AG04450 (cell line): Measurements from ENCODE around the gene THBS3. TPM values are rescaled to one million over a fixed set of nuclear protein-coding genes. Genes with fewer than 3 reads are reported as not detected.
A peak's percentile ranks its signal among the peaks of the same experiment; 100 is the strongest.

Experiments used
- CTCF ChIA-PET: fragments of 300-600, 350-600 bp; formaldehyde crosslinking; extraction: SDS; loops from one replicate; lab custom pipeline; 2022; ENCODE audit warnings: antibody characterized with exemption, inconsistent platforms; lab: Charles Lee
- POLR2A ChIA-PET: fragments of 350-600 bp; formaldehyde crosslinking; extraction: SDS; loops from one replicate; lab custom pipeline; 2021; ENCODE audit warnings: antibody characterized with exemption, inconsistent platforms; lab: Yijun Ruan, JAX
- DNase-seq: peaks from one replicate; pipeline ENCODE4 v3.0.0-alpha.2; 2011; ENCODE audit warnings: low read depth, low spot score
- H3K27ac ChIP-seq: one replicate; pipeline ENCODE4 v1.5.1; 2012; ENCODE audit warnings: low read depth, low read length, control low read depth
- H3K27me3 ChIP-seq: one replicate; pipeline ENCODE4 v1.6.0; 2012; ENCODE audit warnings: low read length; ENCODE audit not compliant: control insufficient read depth, insufficient read depth
- H3K4me3 ChIP-seq: 2 replicates; pipeline ENCODE4 v1.5.1; 2011; ENCODE audit warnings: mild to moderate bottlenecking, low read depth, low read length, control low read depth
- H3K9me3 ChIP-seq: 2 replicates; pipeline ENCODE4 v1.5.1; 2012; ENCODE audit warnings: low read length; ENCODE audit not compliant: control insufficient read depth, insufficient read depth
- polyA plus RNA-seq: library from polyadenylated mRNA; depleted of rRNA; stranded (reverse); fragments of >200 nt; gene quantifications from 2 replicates; pipeline ENCODE4 v1.2.3, GENCODE V29; 2011
- TF ChIP-seq, protein P1 (sequence below): IDR thresholded peaks from 2 replicates; pipeline ENCODE4 v1.5.1; 2011; ENCODE audit warnings: low read depth, low read length, control low read depth, inconsistent platforms

Gene THBS3
- polyA plus RNA-seq, 1 experiment = 32.5 TPM

GRCh38 chr1:155209312-155209721, 1.6 kb upstream of the THBS3 start:
- DNase-seq = no peak
- POLR2A ChIA-PET = interaction anchor here (1.0 to 2.5 kb wide), 4 partner anchors 16 to 36 kb away, joined by 4 to 19 read pairs (median 6); partner anchors contain the start of gene KRTCAP2

DNA sequence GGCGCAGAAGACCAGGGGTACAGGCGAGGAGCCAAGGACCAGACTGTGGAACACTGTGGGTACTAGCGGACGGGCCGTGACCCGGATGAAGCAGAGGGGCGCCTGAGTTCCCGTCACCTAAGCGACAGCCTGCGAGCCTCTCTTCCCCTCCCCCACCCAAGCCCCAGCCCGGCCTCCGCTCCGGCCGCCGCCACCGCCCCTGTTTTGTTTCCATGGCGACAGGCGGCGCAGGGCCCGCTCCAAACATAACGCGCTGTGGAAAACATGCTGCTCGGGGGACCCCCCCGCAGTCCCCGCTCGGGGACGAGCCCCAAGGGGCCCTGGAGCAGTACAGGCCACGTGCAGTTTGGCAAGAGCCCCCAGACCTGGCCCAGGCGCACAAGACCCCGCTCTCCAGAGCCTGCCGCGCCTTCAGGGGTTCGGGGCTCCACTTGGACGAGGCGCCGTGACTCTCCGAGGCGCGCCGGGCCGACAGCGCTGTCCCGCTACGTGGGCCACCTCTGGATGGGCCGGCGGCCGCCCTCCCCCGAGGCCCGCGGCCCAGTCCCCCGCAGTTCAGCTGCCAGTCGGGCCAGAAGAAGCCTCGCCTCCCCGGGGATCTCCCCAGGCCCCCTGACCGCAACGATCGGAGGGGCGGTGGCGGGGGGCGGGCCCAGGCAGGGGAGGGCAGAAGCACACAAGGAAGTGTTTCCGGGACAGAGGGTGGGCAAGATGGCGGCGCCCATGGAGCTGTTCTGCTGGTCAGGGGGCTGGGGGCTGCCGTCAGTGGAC, 1.0 kb upstream of the THBS3 start, which contains the start of gene MTX1:
MTX1 (plus strand) TSS at position 155 of the 771 bp plus-strand sequence; CDS start at position 265, 110 bp downstream.
- no peak for DNase-seq
- H3K27me3 ChIP-seq = no peaks in the 10 kb centered on the region
- peak within 1 kb of the TSS; percentile 96 for H3K4me3 ChIP-seq
- TF ChIP-seq, protein P1, sequence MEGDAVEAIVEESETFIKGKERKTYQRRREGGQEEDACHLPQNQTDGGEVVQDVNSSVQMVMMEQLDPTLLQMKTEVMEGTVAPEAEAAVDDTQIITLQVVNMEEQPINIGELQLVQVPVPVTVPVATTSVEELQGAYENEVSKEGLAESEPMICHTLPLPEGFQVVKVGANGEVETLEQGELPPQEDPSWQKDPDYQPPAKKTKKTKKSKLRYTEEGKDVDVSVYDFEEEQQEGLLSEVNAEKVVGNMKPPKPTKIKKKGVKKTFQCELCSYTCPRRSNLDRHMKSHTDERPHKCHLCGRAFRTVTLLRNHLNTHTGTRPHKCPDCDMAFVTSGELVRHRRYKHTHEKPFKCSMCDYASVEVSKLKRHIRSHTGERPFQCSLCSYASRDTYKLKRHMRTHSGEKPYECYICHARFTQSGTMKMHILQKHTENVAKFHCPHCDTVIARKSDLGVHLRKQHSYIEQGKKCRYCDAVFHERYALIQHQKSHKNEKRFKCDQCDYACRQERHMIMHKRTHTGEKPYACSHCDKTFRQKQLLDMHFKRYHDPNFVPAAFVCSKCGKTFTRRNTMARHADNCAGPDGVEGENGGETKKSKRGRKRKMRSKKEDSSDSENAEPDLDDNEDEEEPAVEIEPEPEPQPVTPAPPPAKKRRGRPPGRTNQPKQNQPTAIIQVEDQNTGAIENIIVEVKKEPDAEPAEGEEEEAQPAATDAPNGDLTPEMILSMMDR = no peak
- ChIA-PET POLR2A (interaction anchor here (1.0 to 2.5 kb wide), 6 partner anchors 15 to 36 kb away, joined by 4 to 19 read pairs (median 6); partner anchors contain the start of gene KRTCAP2), CTCF (interaction anchor here (1.0 to 5.4 kb wide), 6 partner anchors 15 to 41 kb away, joined by 3 to 55 read pairs (median 9); partner anchors contain the start of gene KRTCAP2)
- H3K9me3 ChIP-seq = no peaks in the 10 kb centered on the region
- peak within 1 kb of the TSS; percentile 97 for H3K27ac ChIP-seq

More at GRCh38 chr1:155209312-155209721, 1.6 kb upstream of the THBS3 start:
- TF ChIP-seq, protein P1 = no peak
- CTCF ChIA-PET = interaction anchor here (1.5 to 5.4 kb wide), 3 partner anchors 16 to 41 kb away, joined by 7 to 55 read pairs (median 22); partner anchors contain the start of gene KRTCAP2
- Histone ChIP-seq H3K27me3 (no peaks in the 10 kb centered on the region), H3K9me3 (no peaks in the 10 kb centered on the region), H3K27ac (peak overlapping the region; percentile 39), H3K4me3 (peak overlapping the region; percentile 96)

DNA sequence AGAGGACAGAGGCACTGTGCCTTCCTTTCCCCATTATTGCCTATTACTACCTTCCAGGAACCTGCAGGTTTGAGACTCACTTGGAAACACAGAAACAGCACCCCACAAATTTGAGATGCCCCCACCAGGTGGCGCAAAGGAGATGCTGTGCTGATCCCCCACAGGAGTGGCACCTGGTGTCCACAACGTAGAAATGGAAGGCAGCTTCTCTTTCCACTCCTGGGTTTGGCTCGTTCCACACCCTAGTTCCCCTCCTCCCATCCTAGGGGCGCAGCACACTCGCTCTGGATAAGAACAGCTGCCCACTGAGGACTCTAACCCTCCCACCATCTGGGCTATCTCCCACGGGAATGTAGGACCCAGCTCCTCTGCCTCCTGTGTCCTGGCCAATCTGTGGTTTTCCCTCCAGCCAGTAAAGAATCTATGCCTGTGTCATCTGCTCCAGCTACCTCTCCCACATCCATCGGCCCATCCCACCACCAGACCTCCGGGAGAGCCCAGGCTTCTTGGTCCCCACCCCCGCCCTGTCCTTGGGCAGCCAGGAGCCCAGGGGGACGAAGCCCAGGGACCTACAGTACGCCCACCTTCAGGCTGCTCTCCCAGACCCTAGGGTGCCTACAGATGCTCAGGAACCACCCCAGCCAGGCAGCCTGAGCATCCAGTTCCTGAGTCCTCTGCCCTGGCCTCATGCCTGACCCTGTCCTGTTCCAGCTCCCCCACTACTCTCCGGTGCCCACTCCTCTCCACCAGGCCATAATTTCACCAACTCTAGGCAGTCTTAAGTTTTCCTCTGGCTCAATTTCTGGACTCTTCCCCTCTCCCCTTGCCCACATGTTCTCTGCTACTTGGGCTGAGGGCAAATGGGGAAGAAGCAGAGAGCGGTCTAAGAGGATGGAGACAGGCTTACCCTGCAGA, 549 bp downstream of the THBS3 start:
- H3K27ac ChIP-seq = peak overlapping the region; percentile 97
- H3K4me3 ChIP-seq = peak overlapping the region; percentile 96
- TF ChIP-seq, protein P1 = peak; percentile 93
- H3K9me3 ChIP-seq = no peaks in the 10 kb centered on the region
- DNase-seq = peak; percentile 55
- H3K27me3 ChIP-seq = no peaks in the 10 kb centered on the region
- CTCF ChIA-PET = interaction anchor here (0.5 to 5.4 kb wide), 22 partner anchors 9 to 295 kb away, joined by 3 to 55 read pairs (median 4); partner anchors contain the start of genes CLK2, KRTCAP2 and TRIM46
- POLR2A ChIA-PET = interaction anchor here (1.0 to 2.7 kb wide), 8 partner anchors 13 to 37 kb away, joined by 4 to 19 read pairs (median 8); partner anchors contain the start of gene KRTCAP2

DNA sequence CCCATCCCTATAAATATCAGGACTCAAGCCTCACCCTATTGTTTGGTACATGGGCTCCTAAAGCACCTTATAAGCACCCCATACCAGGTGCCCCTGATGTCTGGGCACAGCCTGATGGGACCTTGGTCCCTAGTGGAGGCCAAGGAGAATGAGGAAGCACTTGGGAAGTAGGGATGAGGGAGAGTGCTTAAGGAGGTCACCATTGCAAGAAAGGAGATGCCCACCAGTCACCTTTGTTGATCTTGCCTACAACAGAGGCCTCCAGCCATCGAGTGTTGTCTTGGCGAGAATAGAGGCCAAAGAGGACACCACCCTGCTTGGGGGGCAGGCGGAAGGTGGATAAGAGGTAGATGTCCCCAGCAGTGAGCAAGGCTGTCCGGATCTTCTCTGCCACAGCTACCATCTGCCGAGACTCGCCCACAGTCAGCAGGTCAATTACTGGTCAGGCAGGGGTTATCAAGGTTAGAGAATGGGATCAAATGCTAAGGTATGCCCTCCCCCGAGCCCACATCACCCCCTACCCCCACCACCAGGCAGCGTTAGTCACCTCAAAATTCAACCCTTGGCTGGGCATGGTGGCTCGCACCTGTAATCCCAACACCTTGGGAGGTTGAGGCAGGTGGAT, 1.6 kb downstream of the THBS3 start:
- DNase-seq = no peak
- Histone ChIP-seq H3K27me3 (no peaks in the 10 kb centered on the region), H3K27ac (no peak overlapping the region), H3K9me3 (no peaks in the 10 kb centered on the region), H3K4me3 (no peak overlapping the region)
- TF ChIP-seq, protein P1 = no peak
- ChIA-PET CTCF (interaction anchor here (1.3 to 5.4 kb wide), 7 partner anchors 8 to 117 kb away, joined by 3 to 55 read pairs (median 4); no protein-coding TSS in a partner anchor), POLR2A (interaction anchor here (2.7 kb wide), 1 partner anchor 21 kb away, joined by 9 read pairs; no protein-coding TSS in a partner anchor)
